H1 (cell line): ENCODE data around the gene SAMD9L. TPM values are rescaled to one million over a fixed set of nuclear protein-coding genes. Genes with fewer than 3 reads are reported as not detected.

Source experiments
- CTCF ChIA-PET: fragments of 300-600 bp; sonication (Branson Sonifier 250); formaldehyde crosslinking; loops from one replicate; lab custom pipeline; 2021; ENCODE audit not compliant: partially characterized antibody; lab: Charles Lee
- POLR2A ChIA-PET: fragments of 300-600 bp; sonication (Branson Sonifier 250); formaldehyde crosslinking; loops from one replicate; lab custom pipeline; 2021; ENCODE audit warnings: inconsistent platforms; ENCODE audit not compliant: partially characterized antibody; lab: Charles Lee
- DNase-seq, 2 experiments: peaks; one replicate each; pipeline versions ENCODE4 v3.0.0 to v3.0.0-alpha.2; 2010 to 2022; ENCODE audit warnings: low spot score in 2 of 2, low read depth in 1 of 2, mixed read lengths in 1 of 2
- FAIRE-seq: peaks from 2 replicates; lab custom pipeline; 2011; peaks lifted over from hg19 to GRCh38; lab: Jason Lieb, UNC
- H2AFZ ChIP-seq: 2 replicates; pipeline ENCODE4 v1.8.1; 2012; ENCODE audit warnings: low read length, inconsistent platforms
- H2AK5ac ChIP-seq: 2 replicates; pipeline ENCODE4 v1.6.1; 2013; ENCODE audit warnings: low read depth, low read length
- H2BK120ac ChIP-seq: replicated peaks from 2 replicates; pipeline ENCODE3; 2013; ENCODE audit warnings: low read depth, low read length, inconsistent platforms
- H2BK12ac ChIP-seq: 2 replicates; pipeline ENCODE4 v1.6.1; 2013; ENCODE audit warnings: low read depth, low read length
- H2BK15ac ChIP-seq: 2 replicates; pipeline ENCODE4 v1.6.1; 2013; ENCODE audit warnings: low read length
- H2BK20ac ChIP-seq: 2 replicates; pipeline ENCODE4 v1.6.1; 2013; ENCODE audit warnings: low read length
- H2BK5ac ChIP-seq: 2 replicates; pipeline ENCODE4 v1.6.1; 2013; ENCODE audit warnings: low read depth, low read length
- H3K14ac ChIP-seq: 2 replicates; pipeline ENCODE4 v1.6.1; 2013; ENCODE audit warnings: inconsistent platforms; ENCODE audit not compliant: insufficient read length
- H3K18ac ChIP-seq: 2 replicates; pipeline ENCODE4 v1.6.1; 2013; ENCODE audit warnings: low read length; ENCODE audit errors: extremely low read depth
- H3K23ac ChIP-seq: 2 replicates; pipeline ENCODE4 v1.6.1; 2013; ENCODE audit warnings: inconsistent platforms; ENCODE audit not compliant: insufficient read length
- H3K23me2 ChIP-seq: 2 replicates; pipeline ENCODE4 v1.6.1; 2013; ENCODE audit warnings: low read depth, low read length
- H3K27ac ChIP-seq: 2 replicates; pipeline ENCODE4 v1.6.1; 2011; ENCODE audit warnings: low read depth, low read length, inconsistent platforms
- H3K27me3 ChIP-seq, 4 experiments: replicated peaks in 1 of 4; 1 replicate in 1 of 4; 2 replicates in 3 of 4; pipeline versions ENCODE4 v1.6.1 to v1.8.1; 2011 to 2013; ENCODE audit warnings: low read length in 3 of 4, mild to moderate bottlenecking in 3 of 4, inconsistent platforms in 2 of 4, mixed read lengths in 2 of 4, moderate library complexity in 1 of 4; ENCODE audit not compliant: control insufficient read depth in 3 of 4, insufficient read depth in 3 of 4; ENCODE audit errors: extremely low read depth in 1 of 4
- H3K36me3 ChIP-seq, 4 experiments: 2 replicates each; pipeline versions ENCODE4 v1.6.1 to v1.8.1; 2011 to 2013; ENCODE audit warnings: mild to moderate bottlenecking in 4 of 4, low read length in 3 of 4, moderate library complexity in 2 of 4, control low read depth in 1 of 4, inconsistent platforms in 1 of 4; ENCODE audit not compliant: insufficient read depth in 4 of 4, control insufficient read depth in 2 of 4
- H3K4ac ChIP-seq: replicated peaks from 2 replicates; pipeline ENCODE3; 2013; ENCODE audit warnings: low read length, low read depth, mixed read lengths, inconsistent platforms; ENCODE audit not compliant: insufficient read length
- H3K4me1 ChIP-seq, 4 experiments: replicated peaks in 1 of 4; 1 replicate in 1 of 4; 2 replicates in 3 of 4; pipeline versions ENCODE4 v1.6.1 to v1.8.1; 2011 to 2013; ENCODE audit warnings: low read length in 3 of 4, inconsistent platforms in 2 of 4, mixed read lengths in 1 of 4; ENCODE audit not compliant: insufficient read depth in 4 of 4, control insufficient read depth in 3 of 4
- H3K4me2 ChIP-seq, 2 experiments: 2 replicates each; pipeline versions ENCODE4 v1.6.1 to v1.8.1; 2011 to 2013; ENCODE audit warnings: low read depth in 2 of 2, low read length in 2 of 2, control low read depth in 1 of 2, inconsistent platforms in 1 of 2, mild to moderate bottlenecking in 1 of 2; ENCODE audit not compliant: insufficient read depth in 1 of 2
- H3K4me3 ChIP-seq, 4 experiments: fragments of 200-600, 300-600 bp in 1 of 4; sonication (generic), shearing (Covaris generic), sonication (Bioruptor Twin) in 1 of 4; 2 replicates each; pipeline versions ENCODE4 v1.5.1 to v1.8.1; 2011 to 2016; ENCODE audit warnings: low read length in 4 of 4, low read depth in 3 of 4, control low read depth in 2 of 4, inconsistent platforms in 2 of 4, mild to moderate bottlenecking in 2 of 4, mixed read lengths in 1 of 4, moderate library complexity in 1 of 4; ENCODE audit not compliant: insufficient read depth in 2 of 4; ENCODE audit errors: extremely low read depth in 1 of 4
- H3K56ac ChIP-seq: replicated peaks from 2 replicates; pipeline ENCODE3; 2013; ENCODE audit warnings: low read depth, mild to moderate bottlenecking, mixed read lengths, low read length, inconsistent platforms; ENCODE audit not compliant: insufficient read length
- H3K79me1 ChIP-seq: 2 replicates; pipeline ENCODE4 v1.6.1; 2013; ENCODE audit warnings: low read depth, low read length, control low read depth
- H3K79me2 ChIP-seq, 2 experiments: 2 replicates each; pipeline versions ENCODE4 v1.6.1 to v1.8.1; 2012 to 2013; ENCODE audit warnings: low read length in 2 of 2, mild to moderate bottlenecking in 2 of 2, inconsistent platforms in 1 of 2; ENCODE audit not compliant: insufficient read depth in 2 of 2, control insufficient read depth in 1 of 2
- H3K9ac ChIP-seq, 4 experiments: replicated peaks in 1 of 4; 1 replicate in 1 of 4; 2 replicates in 3 of 4; pipeline versions ENCODE4 v1.6.1 to v1.8.1; 2011 to 2013; ENCODE audit warnings: low read depth in 3 of 4, low read length in 3 of 4, control low read depth in 2 of 4, mild to moderate bottlenecking in 2 of 4, moderate library complexity in 2 of 4, inconsistent platforms in 1 of 4; ENCODE audit errors: extremely low read depth in 1 of 4
- H3K9me3 ChIP-seq, 2 experiments: 2 replicates each; pipeline versions ENCODE4 v1.6.1 to v1.8.1; 2012 to 2013; ENCODE audit warnings: mild to moderate bottlenecking in 2 of 2, moderate library complexity in 2 of 2, control low read depth in 1 of 2, inconsistent platforms in 1 of 2, low read depth in 1 of 2, low read length in 1 of 2, mixed read lengths in 1 of 2; ENCODE audit not compliant: insufficient read depth in 2 of 2
- H4K20me1 ChIP-seq, 2 experiments: replicated peaks in 1 of 2; 2 replicates each; pipeline versions ENCODE3 to v1.8.1; 2011 to 2013; ENCODE audit warnings: inconsistent platforms in 2 of 2, low read length in 2 of 2, mild to moderate bottlenecking in 1 of 2; ENCODE audit not compliant: insufficient read depth in 2 of 2, control insufficient read depth in 1 of 2
- H4K5ac ChIP-seq: 2 replicates; pipeline ENCODE4 v1.6.1; 2013; ENCODE audit warnings: low read length, low read depth, mixed read lengths, inconsistent platforms; ENCODE audit not compliant: insufficient read length
- H4K8ac ChIP-seq: 2 replicates; pipeline ENCODE4 v1.8.0; 2013; ENCODE audit warnings: mild to moderate bottlenecking, moderate library complexity, low read length, inconsistent platforms; ENCODE audit not compliant: insufficient read depth; ENCODE audit errors: extremely low read depth
- H4K91ac ChIP-seq: replicated peaks from 2 replicates; pipeline ENCODE3; 2013; ENCODE audit warnings: low read length, mixed read lengths, inconsistent platforms; ENCODE audit not compliant: insufficient read length
- KDM4A ChIP-seq: IDR thresholded peaks from one replicate; pipeline ENCODE4 v1.7.1; 2012; ENCODE audit warnings: low read depth, mild to moderate bottlenecking, moderate library complexity, low read length, inconsistent platforms; ENCODE audit not compliant: severe bottlenecking
- WGBS, 2 experiments: shearing (Covaris generic) in 1 of 2; methylation state at CpG; one replicate each; pipeline versions ENCODE4 v1.1.6 to v1.1.7; 2013 to 2015; ENCODE audit warnings: low lambda C conversion rate in 2 of 2, mixed read lengths in 2 of 2, inconsistent platforms in 1 of 2, low coverage in 1 of 2, missing lambda C conversion rate in 1 of 2; ENCODE audit not compliant: insufficient replicate concordance in 2 of 2, insufficient coverage in 1 of 2, insufficient read length in 1 of 2; ENCODE audit errors: extremely low coverage in 1 of 2, missing lambda C conversion rate in 1 of 2; 5-methylcytosine and 5-hydroxymethylcytosine counted together
- long read RNA-seq, 2 experiments: library from RNA in 1 of 2; library from capped mRNA in 1 of 2; stranded (forward); transcript quantifications; one replicate each; pipeline ENCODE4 v2.0.0, GENCODE V29; 2021; ENCODE audit warnings: inconsistent platforms in 1 of 2
- polyA minus RNA-seq, 3 experiments: library from RNA; depleted of rRNA, polyadenylated mRNA; stranded (reverse); fragments of >200 nt; gene quantifications; 1 replicate in 2 of 3; 2 replicates in 1 of 3; pipeline ENCODE4 v1.2.3, GENCODE V29; 2011
- polyA plus RNA-seq, 7 experiments: library from polyadenylated mRNA; depleted of rRNA in 3 of 7; stranded (reverse) in 5 of 7; unstranded in 2 of 7; fragments of >200 nt in 5 of 7; fragments of 200-250 nt in 2 of 7; gene quantifications; 1 replicate in 5 of 7; 2 replicates in 1 of 7; 4 replicates in 1 of 7; pipeline versions ENCODE4 v1.2.1 to v1.2.3, GENCODE V29; 2011 to 2013; ENCODE audit warnings: missing spikeins in 2 of 7, mixed read lengths in 2 of 7
- total RNA-seq: library from RNA; stranded (reverse); fragmentation: NEBNext Ultra II Directional; extraction: Animal tissue kit (Norgen Biotek cat#: 25700); gene quantifications from 2 replicates; pipeline ENCODE4 v1.2.1, GENCODE V29; 2021

Gene SAMD9L
- total RNA-seq = not detected in 2 replicates
- polyA plus RNA-seq (2011; rRNA removed) = not detected in 2 replicates
- polyA plus RNA-seq (2011; cell fraction: cytosol; rRNA removed) = not detected
- polyA plus RNA-seq (2011; cell fraction: nucleus; rRNA removed) = not detected
- not detected in 4 replicates for polyA plus RNA-seq (2012, experiment 1 of 2)
- not detected for polyA plus RNA-seq (2012, experiment 2 of 2)
- polyA plus RNA-seq (2013, experiment 1 of 2) = not detected
- polyA plus RNA-seq (2013, experiment 2 of 2) = not detected
- polyA minus RNA-seq (2011; rRNA and poly(A)+ RNA removed) = not detected in 2 replicates
- not detected for polyA minus RNA-seq (2011; cell fraction: cytosol; rRNA and poly(A)+ RNA removed)
- not detected for polyA minus RNA-seq (2011; cell fraction: nucleus; rRNA and poly(A)+ RNA removed)
- long read RNA-seq, experiment 1 = 0 reads
- long read RNA-seq, experiment 2 = 0 reads

GRCh38 chr7:93148144-93148543 lies at the start of gene SAMD9L:
Gene SAMD9L (minus strand): TSS chr7:93148385. CDS start chr7:93135971, 12,414 bp downstream.
- Histone ChIP-seq H3K4me2 (no peak within 1 kb of the TSS), H2AFZ (peak within 1 kb of the TSS; percentile 27; the same call in 1 of the 2 replicates), H2BK120ac (no peak within 1 kb of the TSS), H2BK12ac (no peak within 1 kb of the TSS), H3K23me2 (no peaks in the 10 kb centered on the region), H4K8ac (no peak within 1 kb of the TSS), H3K27me3 (no peaks in the 10 kb centered on the region), H4K91ac (no peak within 1 kb of the TSS), H3K79me1 (no peaks in the 10 kb centered on the region), H3K14ac (no peak within 1 kb of the TSS), H3K9ac (no peak within 1 kb of the TSS), H3K18ac (no peak within 1 kb of the TSS), H3K4ac (no peak within 1 kb of the TSS), H3K4me3 (no peak within 1 kb of the TSS), H3K36me3 (no peaks in the 10 kb centered on the region), H3K23ac (no peak within 1 kb of the TSS), H2BK5ac (no peak within 1 kb of the TSS), H3K79me2 (no peaks in the 10 kb centered on the region), H4K5ac (no peak within 1 kb of the TSS), H3K27ac (no peak within 1 kb of the TSS), H3K4me1 (0 out of 7 replicates have a peak, but pooled peaks cover 0 to 2% (median under 1%) of the 10 kb centered on the region in 4 experiments), H3K56ac (no peak within 1 kb of the TSS), H2BK15ac (no peak within 1 kb of the TSS), H2AK5ac (no peak within 1 kb of the TSS), H4K20me1 (no peaks in the 10 kb centered on the region), H3K9me3 (no peaks in the 10 kb centered on the region), H2BK20ac (no peak within 1 kb of the TSS)
- 79% methylated on average over 2 of the region's 2 CpGs; no CpG with 5 or more reads in 1 of the 2 experiments for WGBS, 2 experiments
- no peak for FAIRE-seq
- POLR2A ChIA-PET = no interaction called here
- CTCF ChIA-PET = no interaction called here
- no peak for DNase-seq
- TF ChIP-seq KDM4A = no peak
